EH (cell line): ENCODE data around the gene SKP1.

ENCODE experiments used
- DNase-seq: peaks from one replicate; pipeline ENCODE4 v3.0.0-alpha.2; 2015; ENCODE audit warnings: low read depth

Gene SKP1

GRCh38 chr5:134143944-134144941 is 32.5 kb downstream of the SKP1 start:
- DNase-seq = no peak

- DNase-seq = no peak
Measured at GRCh38 chr5:134143431-134143830, 33.3 kb downstream of the SKP1 start.

- no peak for DNase-seq
Measured at GRCh38 chr5:134142806-134143205, 33.9 kb downstream of the SKP1 start.

- no peak for DNase-seq
Measured at GRCh38 chr5:134142052-134142451, 34.7 kb downstream of the SKP1 start.

GRCh38 chr5:134141331-134142050 is 35.3 kb downstream of the SKP1 start:
- peak; percentile 43 for DNase-seq

GRCh38 chr5:134140530-134141201 is 36.1 kb downstream of the SKP1 start:
- DNase-seq = peak; percentile 79

- DNase-seq = no peak
Measured at GRCh38 chr5:134139891-134140469, 36.8 kb downstream of the SKP1 start.

GRCh38 chr5:134139377-134139851 is 37.3 kb downstream of the SKP1 start:
- DNase-seq = no peak

GRCh38 chr5:134138416-134139376 is 38.1 kb downstream of the SKP1 start:
- peak; percentile 80 for DNase-seq

GRCh38 chr5:134136771-134137170 is 40.0 kb downstream of the SKP1 start:
- DNase-seq = no peak

GRCh38 chr5:134136221-134136631 is 40.5 kb downstream of the SKP1 start:
- no peak for DNase-seq

- DNase-seq = no peak
Measured at GRCh38 chr5:134135091-134135655, 41.6 kb downstream of the SKP1 start.

- no peak for DNase-seq
Measured at GRCh38 chr5:134133995-134134541, 42.7 kb downstream of the SKP1 start.

- no peak for DNase-seq
Measured at GRCh38 chr5:134133188-134133994, 43.4 kb downstream of the SKP1 start.

- no peak for DNase-seq
Measured at GRCh38 chr5:134132372-134133187, 44.2 kb downstream of the SKP1 start.

GRCh38 chr5:134131578-134132350 is 45.0 kb downstream of the SKP1 start:
- DNase-seq = no peak

GRCh38 chr5:134131165-134131564 is 45.6 kb downstream of the SKP1 start:
- DNase-seq = no peak
